ENCODE measurements around the gene NAA40. TPM values are rescaled to one million over a fixed set of nuclear protein-coding genes. Genes with fewer than 3 reads are reported as not detected.
A peak's percentile ranks its signal among the peaks of the same experiment; 100 is the strongest.

The NAA40 gene
- total and polyA plus RNA-seq, 2 of the 13 experiments (the other 11 are each of a cell fraction or from before 2014, with no cell fraction given), result 11.1 to 17.9 TPM

GRCh38 chr11:63916837-63917691 is 21.7 kb upstream of the NAA40 start, which contains the start of gene RCOR2 (continued):
- no peak for TF ChIP-seq ZBTB40 (IDR thresholded peaks at IDR 0.05)
- TF ChIP-seq ZBTB40 (CRISPR knock-in tag; IDR thresholded peaks at IDR 0.05), result no peak
- TF ChIP-seq ZBTB8A (CRISPR knock-in tag; IDR thresholded peaks at IDR 0.05; ENCODE audit: borderline replicate concordance, low read depth), result 0 out of 2 replicates have a peak, but pooled peaks have one; percentile 10
- TF ChIP-seq MED8 (CRISPR knock-in tag; IDR thresholded peaks at IDR 0.05; ENCODE audit: insufficient replicate concordance), result no peak
- TF ChIP-seq ZNF292 (CRISPR knock-in tag; IDR thresholded peaks at IDR 0.05; ENCODE audit: borderline replicate concordance, low read depth), result no peak
- TF ChIP-seq ZNF546 (CRISPR knock-in tag; conservative IDR thresholded peaks at IDR 0.05), result 0 out of 2 replicates have a peak, but pooled peaks have one; percentile 4
- no peak for TF ChIP-seq BRD4 (CRISPR knock-in tag; IDR thresholded peaks at IDR 0.05)
- no peak for TF ChIP-seq SNAI1 (CRISPR knock-in tag; IDR thresholded peaks at IDR 0.05; ENCODE audit: borderline replicate concordance)
- no peak for TF ChIP-seq SPEN (CRISPR knock-in tag; IDR thresholded peaks at IDR 0.05; ENCODE audit: low read depth)
- peak; percentile 71 for TF ChIP-seq HOXA3 (CRISPR knock-in tag; IDR thresholded peaks at IDR 0.05)
- TF ChIP-seq, protein P1, sequence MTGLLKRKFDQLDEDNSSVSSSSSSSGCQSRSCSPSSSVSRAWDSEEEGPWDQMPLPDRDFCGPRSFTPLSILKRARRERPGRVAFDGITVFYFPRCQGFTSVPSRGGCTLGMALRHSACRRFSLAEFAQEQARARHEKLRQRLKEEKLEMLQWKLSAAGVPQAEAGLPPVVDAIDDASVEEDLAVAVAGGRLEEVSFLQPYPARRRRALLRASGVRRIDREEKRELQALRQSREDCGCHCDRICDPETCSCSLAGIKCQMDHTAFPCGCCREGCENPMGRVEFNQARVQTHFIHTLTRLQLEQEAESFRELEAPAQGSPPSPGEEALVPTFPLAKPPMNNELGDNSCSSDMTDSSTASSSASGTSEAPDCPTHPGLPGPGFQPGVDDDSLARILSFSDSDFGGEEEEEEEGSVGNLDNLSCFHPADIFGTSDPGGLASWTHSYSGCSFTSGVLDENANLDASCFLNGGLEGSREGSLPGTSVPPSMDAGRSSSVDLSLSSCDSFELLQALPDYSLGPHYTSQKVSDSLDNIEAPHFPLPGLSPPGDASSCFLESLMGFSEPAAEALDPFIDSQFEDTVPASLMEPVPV (CRISPR knock-in tag; IDR thresholded peaks at IDR 0.05), result no peak
- no peak for TF ChIP-seq SMAD1 (CRISPR knock-in tag; IDR thresholded peaks at IDR 0.05; ENCODE audit: borderline replicate concordance, low read depth)
- TF ChIP-seq ZBTB44 (CRISPR knock-in tag; IDR thresholded peaks at IDR 0.05), result no peak
- TF ChIP-seq KLF16 (CRISPR knock-in tag; IDR thresholded peaks at IDR 0.05), result no peak
- TF ChIP-seq ELF4 (CRISPR knock-in tag; IDR thresholded peaks at IDR 0.05; ENCODE audit: borderline replicate concordance), result no peak
- TF ChIP-seq ZNF460 (CRISPR knock-in tag; IDR thresholded peaks at IDR 0.05; ENCODE audit: borderline replicate concordance), result no peak
